ENCODE data around the gene CFAP221. TPM values are rescaled to one million over a fixed set of nuclear protein-coding genes. Genes with fewer than 3 reads are reported as not detected.

The CFAP221 gene
- total and polyA plus RNA-seq, 7 experiments from 2014 or later: not detected

DNA sequence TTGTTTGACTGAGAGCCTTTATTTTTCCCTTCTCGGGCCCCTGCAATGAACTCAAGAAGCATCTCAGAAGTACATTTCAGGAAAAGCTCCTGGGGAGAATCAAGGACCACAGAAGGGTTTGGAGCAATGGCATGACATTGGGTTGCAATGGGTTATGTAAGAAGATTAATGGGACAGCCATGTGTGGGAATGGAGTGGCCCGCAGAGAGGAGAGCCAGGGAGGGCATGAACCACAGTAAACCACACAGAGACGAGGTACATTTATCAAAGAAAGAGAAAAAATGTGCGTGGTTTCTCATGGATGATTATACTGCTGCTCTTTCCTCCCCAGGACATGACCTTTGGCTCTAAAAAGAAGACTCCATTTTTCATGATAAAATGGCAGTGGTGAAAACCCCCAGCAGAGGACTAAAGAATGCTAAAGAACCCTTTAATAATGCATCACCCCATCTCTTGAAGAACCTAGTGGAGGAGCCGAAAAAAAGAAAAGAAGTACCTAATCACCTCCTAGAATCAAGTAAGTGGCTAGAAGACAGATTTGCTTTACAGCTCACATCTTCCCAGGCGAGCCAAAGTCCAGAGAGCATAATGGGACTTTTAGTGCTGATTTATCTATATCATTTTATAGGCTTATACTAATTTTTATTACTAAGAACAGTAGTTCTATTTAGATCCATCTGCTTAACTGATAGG lies 1.7 kb downstream of the CFAP221 start:
- Histone ChIP-seq H3K27me3 (ENCODE audit: control insufficient read depth in 2 of 2, insufficient read depth in 2 of 2, low read length in 2 of 2) (peaks cover 0 to 2% of the 10 kb centered on the region in 2 donors), H3K27ac (ENCODE audit: low read depth, low read length) (no peak overlapping the region), H3K9me3 (ENCODE audit: control insufficient read depth in 2 of 3, low read length in 3 of 3) (no peaks in the 10 kb centered on the region), H3K4me1 (ENCODE audit: control insufficient read depth in 2 of 2, insufficient read depth in 2 of 2, low read length in 2 of 2) (no peaks in the 10 kb centered on the region), H3K4me3 (ENCODE audit: low read length) (no peak overlapping the region), H3K36me3 (ENCODE audit: control insufficient read depth in 2 of 3, insufficient read depth in 3 of 3, low read length in 3 of 3) (no peaks in the 10 kb centered on the region)
- peaks cover 0 to 13% (median 4%) of the 10 kb centered on the region in 11 donors for H3K9me3 Mint-ChIP-seq
- H3K27ac Mint-ChIP-seq: no peak overlapping the region
- H3K36me3 Mint-ChIP-seq: no peaks in the 10 kb centered on the region
- peaks cover 6 to 16% (median 10%) of the 10 kb centered on the region in 7 donors for H3K4me1 Mint-ChIP-seq
- DNase-seq (no peak), ATAC-seq (no peak)
- H3K4me3 Mint-ChIP-seq: no peak overlapping the region
- peaks cover 54 to 75% (median 68%) of the 10 kb centered on the region in 5 donors for H3K27me3 Mint-ChIP-seq
- intact Hi-C loops (cut with micrococcal nuclease): no loop called here
- ChIA-PET CTCF (no interaction called here), POLR2A (interaction anchor here (0.5 kb wide), 1 partner anchor 1264 kb away, joined by 4 read pairs; no protein-coding TSS in a partner anchor)

DNA sequence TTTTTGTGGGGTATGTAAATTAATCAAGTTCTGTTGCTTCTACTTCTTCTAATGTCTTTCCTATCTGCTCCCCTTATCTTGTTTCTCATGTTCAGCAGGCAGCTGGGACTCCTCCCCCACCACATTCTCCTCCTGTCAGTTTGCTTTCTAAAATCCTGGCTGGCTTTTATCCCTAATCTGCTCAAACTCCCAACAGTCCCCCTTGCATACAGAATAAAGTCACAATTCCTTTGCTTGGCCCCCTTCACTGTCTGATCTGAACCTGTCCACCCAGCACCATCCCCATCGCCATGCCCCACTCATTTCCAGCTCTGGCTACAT lies 2.2 kb downstream of the CFAP221 start:
- Histone ChIP-seq H3K4me1 (ENCODE audit: control insufficient read depth in 2 of 2, insufficient read depth in 2 of 2, low read length in 2 of 2) (no peaks in the 10 kb centered on the region), H3K27me3 (ENCODE audit: control insufficient read depth in 2 of 2, insufficient read depth in 2 of 2, low read length in 2 of 2) (peaks cover 0 to 2% of the 10 kb centered on the region in 2 donors), H3K36me3 (ENCODE audit: control insufficient read depth in 2 of 3, insufficient read depth in 3 of 3, low read length in 3 of 3) (no peaks in the 10 kb centered on the region), H3K27ac (ENCODE audit: low read depth, low read length) (no peak overlapping the region), H3K9me3 (ENCODE audit: control insufficient read depth in 2 of 3, low read length in 3 of 3) (no peaks in the 10 kb centered on the region), H3K4me3 (ENCODE audit: low read length) (no peak overlapping the region)
- Mint-ChIP-seq H3K9me3 (peaks cover 0 to 13% (median 4%) of the 10 kb centered on the region in 11 donors), H3K4me3 (peak overlapping the region in 2 of 10 donors; percentile 44 to 65), H3K36me3 (no peaks in the 10 kb centered on the region), H3K27me3 (peaks cover 52 to 73% (median 64%) of the 10 kb centered on the region in 5 donors), H3K27ac (no peak overlapping the region), H3K4me1 (peaks cover 6 to 16% (median 10%) of the 10 kb centered on the region in 7 donors)
- DNase-seq: no peak
- intact Hi-C loops (cut with micrococcal nuclease): no loop called here
- CTCF ChIA-PET: no interaction called here
- ATAC-seq: no peak
- POLR2A ChIA-PET: no interaction called here

DNA sequence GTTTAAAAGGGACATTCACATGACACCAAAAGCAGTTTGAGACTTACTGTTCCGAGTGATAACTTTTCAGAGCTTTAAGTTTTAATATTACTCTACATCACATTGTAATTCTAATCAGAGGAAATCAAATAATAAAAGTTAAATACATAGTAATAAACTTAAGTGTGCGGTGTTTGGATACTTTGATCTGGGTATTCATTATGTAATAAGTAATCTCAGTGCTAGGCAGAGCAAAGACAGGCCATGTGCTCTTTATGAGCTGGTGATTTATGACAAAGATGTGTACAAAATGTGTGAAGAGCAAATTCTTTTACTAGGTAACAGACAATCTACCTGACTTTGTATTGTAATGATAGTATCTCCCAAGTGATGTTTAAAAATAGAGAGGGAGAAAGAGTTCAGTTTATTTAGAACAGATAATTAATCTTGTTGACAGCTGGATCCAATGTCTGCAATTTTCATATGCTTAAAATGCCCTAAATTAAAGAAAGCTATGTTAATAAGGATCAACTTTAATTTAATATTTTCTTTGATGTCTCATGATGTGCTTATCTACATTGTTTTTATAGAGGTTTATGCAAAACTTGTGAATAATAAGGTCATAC lies 4.4 kb downstream of the CFAP221 start:
- no peak overlapping the region for H3K27ac Mint-ChIP-seq

DNA sequence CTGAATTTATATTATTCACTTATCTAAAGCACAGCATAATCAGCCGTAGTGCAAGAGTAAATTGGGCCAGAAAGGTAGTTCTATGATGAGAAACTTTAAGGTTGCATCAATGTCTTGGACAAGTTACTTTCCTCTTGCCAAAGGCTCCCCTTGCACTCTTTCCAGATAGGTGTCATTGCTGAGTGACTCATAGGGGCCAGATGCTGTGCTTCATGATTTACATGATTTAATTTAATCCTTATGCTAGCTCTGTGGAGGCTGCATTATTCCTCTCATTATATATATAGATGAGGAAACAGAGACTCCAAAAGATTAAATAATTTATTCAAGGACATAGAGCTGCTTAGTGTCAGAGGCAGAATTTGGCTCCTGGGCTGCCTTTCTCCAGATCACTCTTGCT lies 5.0 kb downstream of the CFAP221 start:
- H3K4me3 ChIP-seq (ENCODE audit: low read length): no peak overlapping the region
- intact Hi-C loops (cut with micrococcal nuclease): no loop called here
- ChIA-PET CTCF (no interaction called here), POLR2A (interaction anchor here (0.7 kb wide), 1 partner anchor 18 kb away, joined by 3 read pairs; no protein-coding TSS in a partner anchor)
- H3K4me3 Mint-ChIP-seq: no peak overlapping the region
- H3K9me3 ChIP-seq (ENCODE audit: control insufficient read depth in 2 of 3, low read length in 3 of 3): no peaks in the 10 kb centered on the region
- ATAC-seq (no peak), DNase-seq (no peak)
- peaks cover 0 to 5% (median 4%) of the 10 kb centered on the region in 7 donors for H3K4me1 Mint-ChIP-seq
- peaks cover 31 to 54% (median 44%) of the 10 kb centered on the region in 5 donors for H3K27me3 Mint-ChIP-seq
- H3K9me3 Mint-ChIP-seq: peaks cover 0 to 6% (median 0%) of the 10 kb centered on the region in 11 donors
- no peak overlapping the region for H3K27ac ChIP-seq (ENCODE audit: low read depth, low read length)
- H3K36me3 Mint-ChIP-seq: no peaks in the 10 kb centered on the region
- peaks cover 0 to 2% of the 10 kb centered on the region in 2 donors for H3K27me3 ChIP-seq (ENCODE audit: control insufficient read depth in 2 of 2, insufficient read depth in 2 of 2, low read length in 2 of 2)
- H3K36me3 ChIP-seq (ENCODE audit: control insufficient read depth in 2 of 3, insufficient read depth in 3 of 3, low read length in 3 of 3): no peaks in the 10 kb centered on the region
- no peak overlapping the region for H3K27ac Mint-ChIP-seq
- H3K4me1 ChIP-seq (ENCODE audit: control insufficient read depth in 2 of 2, insufficient read depth in 2 of 2, low read length in 2 of 2): no peaks in the 10 kb centered on the region

More for the DNA sequence above, 4.4 kb downstream of the CFAP221 start:
- Mint-ChIP-seq H3K9me3 (peaks cover 0 to 6% (median 0%) of the 10 kb centered on the region in 11 donors), H3K4me3 (no peak overlapping the region), H3K27me3 (peaks cover 33 to 59% (median 49%) of the 10 kb centered on the region in 5 donors), H3K36me3 (no peaks in the 10 kb centered on the region), H3K4me1 (peaks cover 4 to 9% (median 6%) of the 10 kb centered on the region in 7 donors)
- peaks cover 0 to 2% of the 10 kb centered on the region in 2 donors for H3K27me3 ChIP-seq (ENCODE audit: control insufficient read depth in 2 of 2, insufficient read depth in 2 of 2, low read length in 2 of 2)
- ATAC-seq (no peak), DNase-seq (no peak)
- no peak overlapping the region for H3K4me3 ChIP-seq (ENCODE audit: low read length)
- CTCF ChIA-PET: no interaction called here
- H3K9me3 ChIP-seq (ENCODE audit: control insufficient read depth in 2 of 3, low read length in 3 of 3): no peaks in the 10 kb centered on the region
- no peaks in the 10 kb centered on the region for H3K36me3 ChIP-seq (ENCODE audit: control insufficient read depth in 2 of 3, insufficient read depth in 3 of 3, low read length in 3 of 3)
- intact Hi-C loops (cut with micrococcal nuclease): no loop called here
- POLR2A ChIA-PET: no interaction called here
- H3K27ac ChIP-seq (ENCODE audit: low read depth, low read length): no peak overlapping the region
- H3K4me1 ChIP-seq (ENCODE audit: control insufficient read depth in 2 of 2, insufficient read depth in 2 of 2, low read length in 2 of 2): no peaks in the 10 kb centered on the region

DNA sequence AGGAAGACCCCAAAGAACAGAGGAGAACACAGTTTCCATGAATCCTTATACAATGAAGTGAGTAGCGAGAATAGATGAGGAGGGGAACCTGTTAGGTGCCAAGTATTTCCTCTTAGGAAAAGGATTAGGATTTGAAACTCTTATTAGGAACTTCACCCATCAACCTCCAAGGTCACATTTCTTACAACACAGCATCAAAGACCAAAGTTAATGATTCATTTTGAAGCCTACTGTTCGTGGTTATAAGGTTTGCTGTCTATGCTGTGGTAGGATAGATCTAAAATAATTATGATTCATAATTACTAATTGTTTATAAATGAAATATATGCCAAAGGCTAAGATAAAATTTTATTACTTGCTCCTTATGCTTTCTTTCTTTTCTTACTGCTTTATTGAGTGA lies 6.1 kb downstream of the CFAP221 start:
- Histone ChIP-seq H3K27me3 (ENCODE audit: control insufficient read depth in 2 of 2, insufficient read depth in 2 of 2, low read length in 2 of 2) (peaks cover 0 to 2% of the 10 kb centered on the region in 2 donors), H3K36me3 (ENCODE audit: control insufficient read depth in 2 of 3, insufficient read depth in 3 of 3, low read length in 3 of 3) (no peaks in the 10 kb centered on the region), H3K4me3 (ENCODE audit: low read length) (no peak overlapping the region), H3K9me3 (ENCODE audit: control insufficient read depth in 2 of 3, low read length in 3 of 3) (no peaks in the 10 kb centered on the region), H3K4me1 (ENCODE audit: control insufficient read depth in 2 of 2, insufficient read depth in 2 of 2, low read length in 2 of 2) (no peaks in the 10 kb centered on the region), H3K27ac (ENCODE audit: low read depth, low read length) (no peak overlapping the region)
- POLR2A ChIA-PET: no interaction called here
- CTCF ChIA-PET: no interaction called here
- Mint-ChIP-seq H3K4me1 (no peaks in the 10 kb centered on the region), H3K36me3 (no peaks in the 10 kb centered on the region), H3K4me3 (no peak overlapping the region), H3K27me3 (peaks cover 22 to 48% (median 46%) of the 10 kb centered on the region in 5 donors), H3K27ac (no peak overlapping the region), H3K9me3 (peaks cover 0 to 4% (median 0%) of the 10 kb centered on the region in 11 donors)
- intact Hi-C loops (cut with micrococcal nuclease): no loop called here
- ATAC-seq: no peak
- DNase-seq: no peak

DNA sequence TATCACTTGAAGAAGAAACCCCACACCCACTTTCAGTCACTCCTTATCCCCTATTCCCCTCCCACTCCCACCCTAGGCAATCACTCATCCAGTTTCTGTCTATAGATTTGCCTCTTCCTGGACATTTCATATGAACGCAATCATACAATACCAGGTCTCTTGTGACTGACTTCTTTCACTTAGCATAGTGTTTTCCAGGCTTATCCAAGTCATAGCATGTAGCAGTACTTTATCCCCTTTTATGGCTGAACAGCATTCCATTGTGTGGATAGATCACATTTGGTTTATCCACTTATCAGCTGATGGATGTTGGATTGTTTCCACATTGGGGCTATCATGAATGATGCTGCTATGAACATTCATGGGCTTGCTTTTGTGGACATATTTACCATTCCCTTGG lies 6.6 kb downstream of the CFAP221 start:
- no peaks in the 10 kb centered on the region for H3K9me3 ChIP-seq (ENCODE audit: control insufficient read depth in 2 of 3, low read length in 3 of 3)
- intact Hi-C loops (cut with micrococcal nuclease): no loop called here
- DNase-seq: no peak
- no peaks in the 10 kb centered on the region for H3K36me3 ChIP-seq (ENCODE audit: control insufficient read depth in 2 of 3, insufficient read depth in 3 of 3, low read length in 3 of 3)
- H3K4me3 Mint-ChIP-seq: no peak overlapping the region
- ATAC-seq: no peak
- H3K9me3 Mint-ChIP-seq: peaks cover 0 to 4% (median 0%) of the 10 kb centered on the region in 11 donors
- no peaks in the 10 kb centered on the region for H3K4me1 Mint-ChIP-seq
- H3K27ac ChIP-seq (ENCODE audit: low read depth, low read length): no peak overlapping the region
- no peaks in the 10 kb centered on the region for H3K4me1 ChIP-seq (ENCODE audit: control insufficient read depth in 2 of 2, insufficient read depth in 2 of 2, low read length in 2 of 2)
- H3K4me3 ChIP-seq (ENCODE audit: low read length): no peak overlapping the region
- ChIA-PET CTCF (no interaction called here), POLR2A (no interaction called here)
- H3K27me3 ChIP-seq (ENCODE audit: control insufficient read depth in 2 of 2, insufficient read depth in 2 of 2, low read length in 2 of 2): peaks cover 0 to 2% of the 10 kb centered on the region in 2 donors
- no peak overlapping the region for H3K27ac Mint-ChIP-seq
- peaks cover 17 to 47% (median 44%) of the 10 kb centered on the region in 5 donors for H3K27me3 Mint-ChIP-seq
- no peaks in the 10 kb centered on the region for H3K36me3 Mint-ChIP-seq

DNA sequence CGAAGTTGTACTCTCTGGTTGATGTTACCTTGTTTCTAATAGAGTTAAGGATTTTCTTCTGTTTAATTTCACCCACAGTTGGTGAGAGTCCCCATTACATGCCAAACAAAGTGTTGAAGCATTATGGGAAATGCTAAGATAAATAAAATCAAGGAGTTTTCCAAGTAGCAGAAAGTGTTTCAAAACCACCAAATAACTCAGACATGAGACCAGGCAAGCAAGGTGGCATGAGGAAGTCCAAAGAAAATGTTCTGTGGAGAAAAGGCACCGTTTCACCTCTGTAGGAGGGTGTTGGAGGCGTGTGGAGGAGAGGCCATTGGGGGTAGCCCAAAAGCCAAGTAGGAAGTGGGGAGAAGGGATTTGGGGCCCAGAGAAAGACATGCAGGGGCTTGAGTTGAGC lies 8.7 kb downstream of the CFAP221 start:
- H3K4me3 ChIP-seq (ENCODE audit: low read length): no peak overlapping the region
- H3K9me3 ChIP-seq (ENCODE audit: control insufficient read depth in 2 of 3, low read length in 3 of 3): no peaks in the 10 kb centered on the region
- H3K4me1 ChIP-seq (ENCODE audit: control insufficient read depth in 2 of 2, insufficient read depth in 2 of 2, low read length in 2 of 2): no peaks in the 10 kb centered on the region
- Mint-ChIP-seq H3K27ac (no peak overlapping the region), H3K36me3 (no peaks in the 10 kb centered on the region), H3K4me1 (no peaks in the 10 kb centered on the region), H3K4me3 (no peak overlapping the region), H3K9me3 (no peaks in the 10 kb centered on the region), H3K27me3 (peaks cover 6 to 40% (median 28%) of the 10 kb centered on the region in 5 donors)
- no peak for ATAC-seq
- CTCF ChIA-PET: no interaction called here
- no peak overlapping the region for H3K27ac ChIP-seq (ENCODE audit: low read depth, low read length)
- H3K27me3 ChIP-seq (ENCODE audit: control insufficient read depth in 2 of 2, insufficient read depth in 2 of 2, low read length in 2 of 2): no peaks in the 10 kb centered on the region
- intact Hi-C loops (cut with micrococcal nuclease): no loop called here
- H3K36me3 ChIP-seq (ENCODE audit: control insufficient read depth in 2 of 3, insufficient read depth in 3 of 3, low read length in 3 of 3): no peaks in the 10 kb centered on the region
- no peak for DNase-seq
- POLR2A ChIA-PET: no interaction called here
